SU-DHL-6 (cell line): ENCODE measurements around the gene TBCCD1.

ENCODE experiments used
- H2AFZ ChIP-seq: fragments of 200-600 bp; sonication (generic); 2 replicates; pipeline ENCODE4 v1.6.1; 2014; ENCODE audit warnings: low read depth, mild to moderate bottlenecking, moderate library complexity, mixed read lengths, antibody characterized with exemption, low read length; ENCODE audit not compliant: severe bottlenecking
- H3F3A ChIP-seq: fragments of 200-600 bp; shearing (Covaris generic); 2 replicates; pipeline ENCODE4 v1.6.0; 2016; ENCODE audit warnings: antibody characterized with exemption, mild to moderate bottlenecking; ENCODE audit not compliant: insufficient read depth
- H3K27ac ChIP-seq: fragments of 200-600 bp; sonication (generic); 2 replicates; pipeline ENCODE4 v1.5.1; 2016; ENCODE audit warnings: low read depth, mild to moderate bottlenecking, low read length, moderate library complexity, mixed read lengths
- H3K27me3 ChIP-seq: fragments of 200-600 bp; sonication (generic), shearing (Covaris generic); 2 replicates; pipeline ENCODE4 v1.6.0; 2014; ENCODE audit warnings: mild to moderate bottlenecking, low read length
- H3K36me3 ChIP-seq: fragments of 200-600 bp; sonication (generic); 2 replicates; pipeline ENCODE4 v1.6.1; 2014; ENCODE audit warnings: mild to moderate bottlenecking, low read length, mixed read lengths
- H3K4me2 ChIP-seq: fragments of 300-600, 200-600 bp; shearing (Covaris generic), sonication (generic); 2 replicates; pipeline ENCODE4 v1.6.0; 2014; ENCODE audit warnings: low read length, low read depth, mild to moderate bottlenecking; ENCODE audit not compliant: poor library complexity, severe bottlenecking
- H3K4me3 ChIP-seq: fragments of 200-600 bp; sonication (generic); 2 replicates; pipeline ENCODE4 v1.5.1; 2014; ENCODE audit warnings: antibody characterized with exemption, low read length, mild to moderate bottlenecking, mixed read lengths; ENCODE audit not compliant: insufficient read depth, poor library complexity, severe bottlenecking
- H3K79me2 ChIP-seq: fragments of 200-600 bp; sonication (generic); 2 replicates; pipeline ENCODE4 v1.6.1; 2014; ENCODE audit warnings: mild to moderate bottlenecking, low read length, moderate library complexity; ENCODE audit not compliant: insufficient read depth
- H3K9ac ChIP-seq: fragments of 200-600 bp; sonication (generic); 2 replicates; pipeline ENCODE4 v1.7.0; 2014; ENCODE audit warnings: mild to moderate bottlenecking, low read length
- H3K9me2 ChIP-seq: fragments of 200-600 bp; sonication (generic); replicated peaks from 2 replicates; pipeline ENCODE4 v1.6.1; 2014; ENCODE audit warnings: low read length; ENCODE audit not compliant: insufficient read depth
- H3K9me3 ChIP-seq: fragments of 200-600 bp; sonication (generic); 2 replicates; pipeline ENCODE4 v1.6.1; 2014; ENCODE audit warnings: low read length, mixed read lengths; ENCODE audit not compliant: insufficient read depth
- H4K20me1 ChIP-seq: fragments of 200-600 bp; sonication (generic); 2 replicates; pipeline ENCODE4 v1.6.1; 2014; ENCODE audit warnings: low read depth, mild to moderate bottlenecking, antibody characterized with exemption, low read length, moderate library complexity, mixed read lengths
- CTCF ChIP-seq: fragments of 200-600 bp; sonication (generic); IDR thresholded peaks from one replicate; pipeline ENCODE4 v1.5.1; 2017; ENCODE audit warnings: antibody characterized with exemption, mild to moderate bottlenecking, low read length, moderate library complexity; ENCODE audit not compliant: insufficient read depth, poor library complexity, severe bottlenecking
- EZH2phosphoT487 ChIP-seq: fragments of 200-600 bp; sonication (generic), shearing (Covaris generic); conservative IDR thresholded peaks from 2 replicates; pipeline ENCODE4 v1.6.1; 2018; ENCODE audit warnings: mild to moderate bottlenecking, antibody characterized with exemption, low read length, moderate library complexity, mixed read lengths

Gene TBCCD1

GRCh38 chr3:186519021-186519658 lies 48.0 kb downstream of the TBCCD1 start:
- TF ChIP-seq EZH2phosphoT487: no peak
- no peak for TF ChIP-seq CTCF
- no peaks in the 10 kb centered on the region for H4K20me1 ChIP-seq
- peak overlapping the region; percentile 19 for H3K4me2 ChIP-seq
- H3K4me3 ChIP-seq: no peak overlapping the region
- H3K9me3 ChIP-seq: no peaks in the 10 kb centered on the region
- no peaks in the 10 kb centered on the region for H3K79me2 ChIP-seq
- no peaks in the 10 kb centered on the region for H3K36me3 ChIP-seq
- H3K9ac ChIP-seq: no peak overlapping the region
- H3K27me3 ChIP-seq: no peaks in the 10 kb centered on the region
- H3F3A ChIP-seq: no peaks in the 10 kb centered on the region
- H3K27ac ChIP-seq: no peak overlapping the region
- H2AFZ ChIP-seq: no peak overlapping the region
- no peaks in the 10 kb centered on the region for H3K9me2 ChIP-seq

- Histone ChIP-seq H3K27me3 (no peaks in the 10 kb centered on the region), H4K20me1 (no peaks in the 10 kb centered on the region), H3K9me2 (no peaks in the 10 kb centered on the region), H3K9me3 (no peaks in the 10 kb centered on the region), H3F3A (no peaks in the 10 kb centered on the region), H3K79me2 (no peaks in the 10 kb centered on the region), H2AFZ (no peak overlapping the region), H3K4me2 (no peak overlapping the region), H3K36me3 (no peaks in the 10 kb centered on the region), H3K9ac (no peak overlapping the region), H3K27ac (no peak overlapping the region), H3K4me3 (no peak overlapping the region)
- TF ChIP-seq CTCF (no peak), EZH2phosphoT487 (no peak)
Measured at GRCh38 chr3:186517218-186517617, 49.9 kb downstream of the TBCCD1 start.

- TF ChIP-seq EZH2phosphoT487: no peak
- TF ChIP-seq CTCF: no peak
- no peaks in the 10 kb centered on the region for H3K79me2 ChIP-seq
- no peaks in the 10 kb centered on the region for H4K20me1 ChIP-seq
- H3K27ac ChIP-seq: no peak overlapping the region
- no peaks in the 10 kb centered on the region for H3K9me3 ChIP-seq
- H2AFZ ChIP-seq: no peak overlapping the region
- no peaks in the 10 kb centered on the region for H3K9me2 ChIP-seq
- no peaks in the 10 kb centered on the region for H3K27me3 ChIP-seq
- H3K4me2 ChIP-seq: no peak overlapping the region
- no peaks in the 10 kb centered on the region for H3K36me3 ChIP-seq
- H3F3A ChIP-seq: no peaks in the 10 kb centered on the region
- H3K9ac ChIP-seq: no peak overlapping the region
- H3K4me3 ChIP-seq: no peak overlapping the region
Measured at GRCh38 chr3:186516646-186517045, 50.5 kb downstream of the TBCCD1 start.
